NCI-H1694 (cell line): ENCODE results near the gene HSPH1.
"Not testable (repeated sequence)": the region's sequence is repeated elsewhere in the genome, so short reads cannot be mapped to it uniquely, and the experiment has no call there.

ENCODE experiments used
- DNase-seq: peaks from one replicate; lab custom pipeline; 2025; lab: John Stamatoyannopoulos, UW

The HSPH1 gene

GRCh38 chr13:31177813-31178495 is 16.2 kb upstream of the HSPH1 start:
- DNase-seq = not testable (repeated sequence)

- DNase-seq = no peak
These were observed 14.3 kb upstream of the HSPH1 start for GRCh38 chr13:31175847-31176532.

- DNase-seq = no peak
These were observed 12.3 kb upstream of the HSPH1 start for GRCh38 chr13:31174018-31174417.

GRCh38 chr13:31172535-31172934 is 10.8 kb upstream of the HSPH1 start:
- no peak for DNase-seq

- no peak for DNase-seq
These were observed 10.3 kb upstream of the HSPH1 start for GRCh38 chr13:31172001-31172400.

- DNase-seq = no peak
These were observed 7.0 kb upstream of the HSPH1 start for GRCh38 chr13:31168736-31169135.

- DNase-seq = no peak
These were observed 6.5 kb upstream of the HSPH1 start for GRCh38 chr13:31168166-31168565.

GRCh38 chr13:31167490-31167889 is 5.8 kb upstream of the HSPH1 start:
- no peak for DNase-seq

- no peak for DNase-seq
These were observed 4.9 kb upstream of the HSPH1 start for GRCh38 chr13:31166591-31166990.

- DNase-seq = peak; percentile 93
These were observed 676 bp upstream of the HSPH1 start for GRCh38 chr13:31162151-31163008.

GRCh38 chr13:31160857-31161556 is 697 bp downstream of the HSPH1 start:
- DNase-seq = no peak

GRCh38 chr13:31159306-31159705 is 2.4 kb downstream of the HSPH1 start:
- DNase-seq = no peak

- DNase-seq = no peak
These were observed 6.8 kb downstream of the HSPH1 start for GRCh38 chr13:31154939-31155338.

- no peak for DNase-seq
These were observed 9.9 kb downstream of the HSPH1 start for GRCh38 chr13:31151837-31152236.

- DNase-seq = no peak
These were observed 11.3 kb downstream of the HSPH1 start for GRCh38 chr13:31150315-31150985.

GRCh38 chr13:31149604-31150003 is 12.1 kb downstream of the HSPH1 start:
- DNase-seq = no peak

GRCh38 chr13:31145417-31145816 is 16.3 kb downstream of the HSPH1 start:
- no peak for DNase-seq

- no peak for DNase-seq
These were observed 23.2 kb downstream of the HSPH1 start for GRCh38 chr13:31138515-31138914.

GRCh38 chr13:31136724-31137123 is 25.0 kb downstream of the HSPH1 start:
- no peak for DNase-seq

- DNase-seq = no peak
These were observed 27.5 kb downstream of the HSPH1 start for GRCh38 chr13:31134039-31134711.

- DNase-seq = no peak
These were observed 28.1 kb downstream of the HSPH1 start for GRCh38 chr13:31133621-31134020.
